GM12891 (cell line): ENCODE measurements around the gene CTNNB1.

Source experiments
- DNase-seq: peaks from one replicate; pipeline ENCODE4 v3.0.0; 2011; ENCODE audit warnings: low spot score; ENCODE audit not compliant: insufficient read length
- FAIRE-seq: peaks from 2 replicates; lab custom pipeline; 2011; peaks lifted over from hg19 to GRCh38; lab: Jason Lieb, UNC
- PAX5 ChIP-seq: IDR thresholded peaks from 2 replicates; pipeline ENCODE4 v1.6.1; 2011; ENCODE audit warnings: low read length, moderate library complexity, mild to moderate bottlenecking; ENCODE audit not compliant: insufficient read depth, severe bottlenecking
- POLR2A ChIP-seq: IDR thresholded peaks from 2 replicates; pipeline ENCODE4 v1.6.1; 2011; ENCODE audit warnings: low read depth, low read length, control low read depth
- POLR2AphosphoS5 ChIP-seq: IDR thresholded peaks from 2 replicates; pipeline ENCODE4 v1.6.1; 2011; ENCODE audit warnings: low read depth, low read length, control low read depth
- POU2F2 ChIP-seq: IDR thresholded peaks from 2 replicates; pipeline ENCODE4 v1.6.1; 2011; ENCODE audit warnings: low read depth, mild to moderate bottlenecking, control low read depth, low read length, moderate library complexity
- SPI1 ChIP-seq: IDR thresholded peaks from 2 replicates; pipeline ENCODE4 v1.6.1; 2011; ENCODE audit warnings: low read depth, low read length, control low read depth
- TAF1 ChIP-seq: IDR thresholded peaks from 2 replicates; pipeline ENCODE4 v1.6.1; 2011; ENCODE audit warnings: low read depth, low read length, control low read depth

The CTNNB1 gene

GRCh38 chr3:41224120-41224806, 25.0 kb downstream of the CTNNB1 start:
- FAIRE-seq (no peak), DNase-seq (no peak)
- TF ChIP-seq PAX5, result no peak
- TF ChIP-seq POLR2A, result no peak
- TF ChIP-seq SPI1, result no peak
- TF ChIP-seq TAF1, result no peak
- TF ChIP-seq POU2F2, result no peak
- TF ChIP-seq POLR2AphosphoS5, result no peak

DNA sequence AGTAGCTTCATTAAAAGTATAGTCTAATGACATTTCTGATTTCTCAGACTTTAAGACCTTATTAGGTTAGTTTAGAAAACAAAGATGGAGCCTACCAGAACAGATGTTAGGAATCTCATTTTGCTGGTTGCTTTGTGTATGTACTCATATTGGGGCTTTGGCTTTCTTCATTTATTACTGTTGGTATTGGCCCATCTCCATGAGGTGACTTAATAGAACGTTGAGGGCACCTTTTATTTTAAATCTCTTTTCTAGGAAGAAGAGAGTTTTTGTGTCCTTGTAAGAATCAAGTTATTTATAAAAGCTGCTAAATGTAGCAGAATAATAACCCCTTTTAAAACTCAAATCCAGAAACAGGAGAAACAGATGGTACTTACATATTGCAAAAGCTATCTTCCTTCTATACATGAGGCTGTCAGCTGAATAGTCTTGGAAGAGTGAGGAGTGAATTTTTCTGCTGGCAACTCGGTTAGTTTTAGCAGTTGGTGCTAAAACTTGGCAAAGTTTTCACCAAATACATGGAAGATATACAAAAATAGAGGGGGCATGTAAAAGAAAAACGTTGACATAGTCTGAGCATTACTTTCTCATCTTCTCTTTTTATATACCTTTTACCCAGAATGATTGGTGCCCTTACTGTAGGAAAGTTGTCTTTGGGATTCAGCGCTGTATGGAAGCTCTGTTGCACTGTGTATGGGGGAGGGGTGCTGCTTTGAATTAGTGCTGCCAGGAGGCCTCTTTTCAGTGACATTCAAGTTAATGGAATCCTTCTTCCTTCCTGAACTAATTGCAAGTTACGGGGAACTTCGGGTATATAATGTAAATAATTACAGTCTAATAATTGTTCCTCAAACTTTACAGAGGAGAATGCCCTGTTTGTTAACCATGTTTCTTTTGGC, 35.8 kb downstream of the CTNNB1 start:
- no peak for TF ChIP-seq PAX5
- no peak for TF ChIP-seq POU2F2
- no peak for TF ChIP-seq TAF1
- no peak for TF ChIP-seq POLR2A
- no peak for TF ChIP-seq SPI1
- no peak for TF ChIP-seq POLR2AphosphoS5
- FAIRE-seq (no peak), DNase-seq (no peak)

GRCh38 chr3:41236228-41236627, 36.9 kb downstream of the CTNNB1 start:
- no peak for FAIRE-seq
- TF ChIP-seq TAF1, result no peak
- TF ChIP-seq SPI1, result no peak
- no peak for TF ChIP-seq POLR2A
- no peak for TF ChIP-seq POLR2AphosphoS5
- no peak for TF ChIP-seq PAX5
- TF ChIP-seq POU2F2, result no peak
- DNase-seq, result no peak

GRCh38 chr3:41237907-41238306, 38.6 kb downstream of the CTNNB1 start:
- no peak for FAIRE-seq
- TF ChIP-seq TAF1, result no peak
- no peak for TF ChIP-seq PAX5
- no peak for TF ChIP-seq POLR2A
- TF ChIP-seq POLR2AphosphoS5, result no peak
- no peak for DNase-seq

GRCh38 chr3:41239587-41239986, 40.3 kb downstream of the CTNNB1 start:
- DNase-seq (no peak), FAIRE-seq (no peak)
- TF ChIP-seq POLR2A, result no peak
- no peak for TF ChIP-seq TAF1
- no peak for TF ChIP-seq POU2F2
- no peak for TF ChIP-seq SPI1
- TF ChIP-seq POLR2AphosphoS5, result no peak
- TF ChIP-seq PAX5, result no peak

- FAIRE-seq (no peak), DNase-seq (no peak)
- TF ChIP-seq POU2F2 (no peak), POLR2A (no peak), POLR2AphosphoS5 (0 out of 2 replicates have a peak, but pooled peaks have one; percentile 21), SPI1 (no peak), PAX5 (no peak), TAF1 (no peak)
These were observed 41.9 kb downstream of the CTNNB1 start for GRCh38 chr3:41241161-41241560.

DNA sequence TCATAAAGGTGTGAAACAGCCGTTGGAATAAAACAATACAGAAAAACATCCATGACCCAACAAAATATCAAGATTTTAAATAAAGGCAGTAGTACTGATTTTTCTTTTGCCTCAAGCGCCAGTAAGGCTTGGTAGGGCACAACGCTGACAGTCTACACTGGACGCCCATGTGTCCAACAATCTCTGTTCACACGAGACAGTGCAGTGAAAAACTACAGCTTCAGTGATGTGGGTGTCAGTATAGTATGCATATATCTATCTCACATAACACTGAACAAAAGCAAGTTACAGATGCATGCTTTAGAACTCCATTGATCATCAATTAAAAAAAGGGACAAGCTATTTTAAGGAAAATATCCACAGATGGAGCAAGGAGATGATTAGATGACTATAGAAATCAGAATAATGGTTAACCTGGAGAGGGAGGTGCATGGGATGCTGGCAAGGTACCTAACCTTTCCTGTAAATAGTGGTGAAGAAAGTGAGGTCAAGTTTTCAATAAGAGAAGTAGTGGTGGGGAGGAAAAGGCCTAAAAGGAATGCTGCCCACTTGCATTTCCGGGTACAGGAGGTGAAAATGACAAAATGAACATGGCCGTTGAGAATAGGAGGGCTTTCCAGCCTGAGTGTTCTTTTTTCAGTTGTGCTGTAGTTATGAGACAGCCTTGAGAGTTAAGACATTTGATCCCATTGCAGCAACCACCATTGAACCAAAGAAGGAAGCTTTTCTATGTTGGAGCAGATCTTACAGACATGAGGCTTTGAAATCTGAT, 42.7 kb downstream of the CTNNB1 start:
- FAIRE-seq (no peak), DNase-seq (no peak)

GRCh38 chr3:41243183-41243582, 43.9 kb downstream of the CTNNB1 start:
- DNase-seq, result no peak
- TF ChIP-seq PAX5 (no peak), POLR2A (0 out of 2 replicates have a peak, but pooled peaks have one; percentile 34), POLR2AphosphoS5 (peak; percentile 68), TAF1 (no peak), SPI1 (no peak)
- no peak for FAIRE-seq

More for the DNA sequence above, 42.7 kb downstream of the CTNNB1 start:
- TF ChIP-seq SPI1 (no peak), POU2F2 (no peak), POLR2AphosphoS5 (peak; percentile 74), POLR2A (peak; percentile 35)

GRCh38 chr3:41244620-41245336, 45.5 kb downstream of the CTNNB1 start:
- FAIRE-seq (no peak), DNase-seq (no peak)
- TF ChIP-seq PAX5, result no peak
- TF ChIP-seq POLR2A, result no peak
- TF ChIP-seq POLR2AphosphoS5, result no peak
- TF ChIP-seq SPI1, result no peak
- no peak for TF ChIP-seq POU2F2
- no peak for TF ChIP-seq TAF1
